HUES48 (cell line): ENCODE data around the gene CDC45.

Experiments
- H3K27ac ChIP-seq: one replicate; pipeline ENCODE4 v1.7.0; 2013; ENCODE audit warnings: low read depth, low read length, inconsistent platforms
- H3K27me3 ChIP-seq: 2 replicates; pipeline ENCODE4 v1.6.1; 2013; ENCODE audit warnings: mild to moderate bottlenecking, low read length; ENCODE audit not compliant: control insufficient read depth, insufficient read depth
- H3K36me3 ChIP-seq: 2 replicates; pipeline ENCODE4 v1.6.1; 2013; ENCODE audit warnings: low read length; ENCODE audit not compliant: control insufficient read depth, insufficient read depth
- H3K4me1 ChIP-seq: 2 replicates; pipeline ENCODE4 v1.6.1; 2013; ENCODE audit warnings: mild to moderate bottlenecking, low read length; ENCODE audit not compliant: control insufficient read depth, insufficient read depth
- H3K4me3 ChIP-seq: 2 replicates; pipeline ENCODE4 v1.5.1; 2013; ENCODE audit warnings: mild to moderate bottlenecking, low read depth, low read length
- H3K9ac ChIP-seq: 2 replicates; pipeline ENCODE4 v1.6.1; 2013; ENCODE audit warnings: mild to moderate bottlenecking, low read depth, low read length, moderate library complexity
- H3K9me3 ChIP-seq: 2 replicates; pipeline ENCODE4 v1.6.1; 2013; ENCODE audit warnings: low read length; ENCODE audit not compliant: control insufficient read depth, insufficient read depth

Gene CDC45

GRCh38 chr22:19509191-19509590 lies 29.5 kb downstream of the CDC45 start:
- Histone ChIP-seq H3K4me3 (no peak overlapping the region), H3K27ac (no peak overlapping the region), H3K9ac (no peak overlapping the region), H3K27me3 (no peaks in the 10 kb centered on the region), H3K36me3 (peaks cover 68% of the 10 kb centered on the region), H3K4me1 (no peaks in the 10 kb centered on the region), H3K9me3 (no peaks in the 10 kb centered on the region)

GRCh38 chr22:19509923-19510322 lies 30.2 kb downstream of the CDC45 start:
- Histone ChIP-seq H3K4me1 (no peaks in the 10 kb centered on the region), H3K27me3 (no peaks in the 10 kb centered on the region), H3K4me3 (no peak overlapping the region), H3K27ac (no peak overlapping the region), H3K9me3 (no peaks in the 10 kb centered on the region), H3K9ac (no peak overlapping the region), H3K36me3 (peaks cover 75% of the 10 kb centered on the region)

GRCh38 chr22:19510919-19511341 lies 31.2 kb downstream of the CDC45 start:
- Histone ChIP-seq H3K4me3 (no peak overlapping the region), H3K27me3 (no peaks in the 10 kb centered on the region), H3K4me1 (no peaks in the 10 kb centered on the region), H3K27ac (no peak overlapping the region), H3K9ac (no peak overlapping the region), H3K9me3 (no peaks in the 10 kb centered on the region), H3K36me3 (peaks cover 76% of the 10 kb centered on the region)

- Histone ChIP-seq H3K4me3 (no peak overlapping the region), H3K4me1 (no peaks in the 10 kb centered on the region), H3K9ac (no peak overlapping the region), H3K9me3 (no peaks in the 10 kb centered on the region), H3K36me3 (peaks cover 58% of the 10 kb centered on the region), H3K27me3 (no peaks in the 10 kb centered on the region), H3K27ac (no peak overlapping the region)
Measured at GRCh38 chr22:19513823-19514222, 34.1 kb downstream of the CDC45 start.

- H3K9me3 ChIP-seq = no peaks in the 10 kb centered on the region
- H3K36me3 ChIP-seq = peaks cover 61% of the 10 kb centered on the region
- H3K4me3 ChIP-seq = no peak overlapping the region
- no peak overlapping the region for H3K27ac ChIP-seq
- H3K4me1 ChIP-seq = no peaks in the 10 kb centered on the region
- H3K27me3 ChIP-seq = no peaks in the 10 kb centered on the region
- no peak overlapping the region for H3K9ac ChIP-seq
Measured at GRCh38 chr22:19514831-19515565, 35.3 kb downstream of the CDC45 start.

- Histone ChIP-seq H3K27me3 (no peaks in the 10 kb centered on the region; the same call in 1 of the 2 replicates), H3K4me3 (no peak overlapping the region), H3K27ac (no peak overlapping the region), H3K36me3 (peaks cover 65% of the 10 kb centered on the region), H3K9me3 (no peaks in the 10 kb centered on the region), H3K9ac (no peak overlapping the region), H3K4me1 (no peaks in the 10 kb centered on the region)
Measured at GRCh38 chr22:19515654-19516377, 36.1 kb downstream of the CDC45 start.

GRCh38 chr22:19516378-19517170 lies 36.9 kb downstream of the CDC45 start:
- no peak overlapping the region for H3K27ac ChIP-seq
- H3K9me3 ChIP-seq = no peaks in the 10 kb centered on the region
- H3K9ac ChIP-seq = no peak overlapping the region
- H3K36me3 ChIP-seq = peaks cover 61% of the 10 kb centered on the region
- peaks cover 3% of the 10 kb centered on the region; the same call in 1 of the 2 replicates for H3K27me3 ChIP-seq
- H3K4me3 ChIP-seq = no peak overlapping the region
- H3K4me1 ChIP-seq = no peaks in the 10 kb centered on the region

- H3K27me3 ChIP-seq = peaks cover 8% of the 10 kb centered on the region
- H3K4me3 ChIP-seq = no peak overlapping the region
- H3K4me1 ChIP-seq = no peaks in the 10 kb centered on the region
- no peaks in the 10 kb centered on the region for H3K9me3 ChIP-seq
- H3K9ac ChIP-seq = no peak overlapping the region
- H3K36me3 ChIP-seq = peaks cover 55% of the 10 kb centered on the region
- no peak overlapping the region for H3K27ac ChIP-seq
Measured at GRCh38 chr22:19517171-19517500, 37.4 kb downstream of the CDC45 start.

- no peak overlapping the region for H3K27ac ChIP-seq
- H3K36me3 ChIP-seq = peaks cover 48% of the 10 kb centered on the region
- H3K9me3 ChIP-seq = no peaks in the 10 kb centered on the region
- H3K27me3 ChIP-seq = peaks cover 17% of the 10 kb centered on the region
- no peaks in the 10 kb centered on the region for H3K4me1 ChIP-seq
- no peak overlapping the region for H3K9ac ChIP-seq
- no peak overlapping the region for H3K4me3 ChIP-seq
Measured at GRCh38 chr22:19517919-19518611, 38.3 kb downstream of the CDC45 start.

GRCh38 chr22:19518635-19519034 lies 38.9 kb downstream of the CDC45 start:
- no peak overlapping the region for H3K9ac ChIP-seq
- no peak overlapping the region for H3K4me3 ChIP-seq
- no peaks in the 10 kb centered on the region for H3K4me1 ChIP-seq
- peaks cover 23% of the 10 kb centered on the region for H3K27me3 ChIP-seq
- peaks cover 42% of the 10 kb centered on the region for H3K36me3 ChIP-seq
- H3K27ac ChIP-seq = no peak overlapping the region
- H3K9me3 ChIP-seq = no peaks in the 10 kb centered on the region
